ENCODE results near the gene ALG5. TPM values are rescaled to one million over a fixed set of nuclear protein-coding genes. Genes with fewer than 3 reads are reported as not detected.

The ALG5 gene
- polyA plus RNA-seq, 1 of the 3 experiments (the other 2 are of a cell fraction) = 24.2 TPM

GRCh38 chr13:36992362-36992761 lies 6.8 kb downstream of the ALG5 start (continued):
- TF ChIP-seq REST (IDR thresholded peaks at IDR 0.05; ENCODE audit: low read depth, low read length) = no peak
- TF ChIP-seq IRF3 (IDR thresholded peaks at IDR 0.05; ENCODE audit: low read depth, low read length) = no peak
- no peak for TF ChIP-seq TEAD4 (IDR thresholded peaks at IDR 0.05; ENCODE audit: borderline replicate concordance, insufficient read depth)

- Histone ChIP-seq H3K27ac (ENCODE audit: low read depth in 2 of 2, low read length in 1 of 2) (0 out of 4 replicates have a peak overlapping the region, but pooled peaks of 1 of the 2 experiments have one; percentile 1), H3K9ac (no peak overlapping the region), H3K9me3 (no peaks in the 10 kb centered on the region), H3K27me3 (ENCODE audit: insufficient read depth) (no peaks in the 10 kb centered on the region), H4K20me1 (ENCODE audit: insufficient read depth) (no peaks in the 10 kb centered on the region), H3K9me2 (no peaks in the 10 kb centered on the region), H3K4me3 (ENCODE audit: low read depth in 2 of 2, low read length in 1 of 2) (no peak overlapping the region), H3K36me3 (replicated peaks in 1 of 2; ENCODE audit: control insufficient read depth in 1 of 2, insufficient read depth in 2 of 2, low read length in 1 of 2) (peaks cover 74 to 91% of the 10 kb centered on the region in 2 experiments), H3K79me2 (ENCODE audit: insufficient read depth) (no peaks in the 10 kb centered on the region), H3F3A (replicated peaks; ENCODE audit: insufficient read depth) (peaks cover 16% of the 10 kb centered on the region), H2AFZ (ENCODE audit: low read depth) (no peak overlapping the region), H3K4me1 (ENCODE audit: control insufficient read depth in 1 of 2, insufficient read depth in 2 of 2, low read depth in 1 of 2, low read length in 1 of 2) (no peaks in the 10 kb centered on the region), H3K4me2 (no peak overlapping the region)
- DNase-seq = no peak
- POLR2A ChIA-PET = no interaction called here
- peak; percentile 42; the same call in 1 of the 2 replicates for TF ChIP-seq FOSL2 (IDR thresholded peaks at IDR 0.05; ENCODE audit: borderline replicate concordance, low read depth)
- peak; percentile 39 for TF ChIP-seq JUND (IDR thresholded peaks at IDR 0.05)
- no peak for TF ChIP-seq MXI1 (IDR thresholded peaks at IDR 0.05; ENCODE audit: low read depth, low read length)
- 91% methylated on average over 2 of the region's 2 CpGs for WGBS (ENCODE audit: low lambda C conversion rate)
- CTCF ChIA-PET = interaction anchor here (0.8 to 1.5 kb wide), 3 partner anchors 12 to 128 kb away, joined by 3 to 9 read pairs (median 5); partner anchors contain the start of gene ALG5
Measured at GRCh38 chr13:36986462-36987240, 12.5 kb downstream of the ALG5 start.

GRCh38 chr13:36981156-36981743 lies 17.9 kb downstream of the ALG5 start:
- Histone ChIP-seq H4K20me1 (ENCODE audit: insufficient read depth) (no peaks in the 10 kb centered on the region), H3K4me1 (ENCODE audit: control insufficient read depth in 1 of 2, insufficient read depth in 2 of 2, low read depth in 1 of 2, low read length in 1 of 2) (peaks cover 0 to 7% of the 10 kb centered on the region in 2 experiments; a peak in 1 of 4 replicates), H3K9ac (no peak overlapping the region), H3K4me2 (no peak overlapping the region), H2AFZ (ENCODE audit: low read depth) (peak overlapping the region; percentile 44; the same call in 1 of the 2 replicates), H3K79me2 (ENCODE audit: insufficient read depth) (peaks cover 5% of the 10 kb centered on the region; the same call in 1 of the 2 replicates), H3K9me2 (no peaks in the 10 kb centered on the region), H3F3A (replicated peaks; ENCODE audit: insufficient read depth) (peaks cover 20% of the 10 kb centered on the region), H3K27ac (ENCODE audit: low read depth in 2 of 2, low read length in 1 of 2) (no peak overlapping the region), H3K4me3 (ENCODE audit: low read depth in 2 of 2, low read length in 1 of 2) (no peak overlapping the region; a peak in 1 of 4 replicates), H3K27me3 (ENCODE audit: insufficient read depth) (no peaks in the 10 kb centered on the region), H3K36me3 (replicated peaks in 1 of 2; ENCODE audit: control insufficient read depth in 1 of 2, insufficient read depth in 2 of 2, low read length in 1 of 2) (peaks cover 41 to 69% of the 10 kb centered on the region in 2 experiments), H3K9me3 (no peaks in the 10 kb centered on the region)
- 32% methylated on average over 6 of the region's 6 CpGs for WGBS (ENCODE audit: low lambda C conversion rate)
- DNase-seq = peak; percentile 50
- POLR2A ChIA-PET = interaction anchor here (0.6 to 0.9 kb wide), 2 partner anchors 25 to 123 kb away, joined by 3 to 5 read pairs; no protein-coding TSS in a partner anchor
- CTCF ChIA-PET = interaction anchor here (0.7 to 9.4 kb wide), 40 partner anchors 9 to 564 kb away, joined by 3 to 275 read pairs (median 5); partner anchors contain the start of genes ALG5 and SUPT20H
- 0 out of 2 replicates have a peak, but pooled peaks have one; percentile 26 for TF ChIP-seq MXI1 (IDR thresholded peaks at IDR 0.05; ENCODE audit: low read depth, low read length)
- no peak for TF ChIP-seq USF1 (IDR thresholded peaks at IDR 0.05; ENCODE audit: borderline replicate concordance, low read depth)
- peak; percentile 84 for TF ChIP-seq RAD21 (IDR thresholded peaks at IDR 0.05; ENCODE audit: low read length)
- peak; percentile 58 for TF ChIP-seq SMC3 (IDR thresholded peaks at IDR 0.05; ENCODE audit: low read depth, low read length)
- no peak for TF ChIP-seq RXRA (IDR thresholded peaks at IDR 0.05; ENCODE audit: borderline replicate concordance, low read depth)
- TF ChIP-seq CTCF (IDR thresholded peaks at IDR 0.05) = peak; percentile 75
- TF ChIP-seq ZBTB33 (IDR thresholded peaks at IDR 0.05; ENCODE audit: borderline replicate concordance, low read depth) = no peak

Measured in SK-N-SH (cell line).